ENCODE data around the gene NACC1. TPM values are rescaled to one million over a fixed set of nuclear protein-coding genes. Genes with fewer than 3 reads are reported as not detected.
"Not testable (repeated sequence)": the region's sequence is repeated elsewhere in the genome, so short reads cannot be mapped to it uniquely, and the experiment has no call there.

Gene NACC1
- total RNA-seq, 1 donor from 2014 or later, result 103 TPM

DNA sequence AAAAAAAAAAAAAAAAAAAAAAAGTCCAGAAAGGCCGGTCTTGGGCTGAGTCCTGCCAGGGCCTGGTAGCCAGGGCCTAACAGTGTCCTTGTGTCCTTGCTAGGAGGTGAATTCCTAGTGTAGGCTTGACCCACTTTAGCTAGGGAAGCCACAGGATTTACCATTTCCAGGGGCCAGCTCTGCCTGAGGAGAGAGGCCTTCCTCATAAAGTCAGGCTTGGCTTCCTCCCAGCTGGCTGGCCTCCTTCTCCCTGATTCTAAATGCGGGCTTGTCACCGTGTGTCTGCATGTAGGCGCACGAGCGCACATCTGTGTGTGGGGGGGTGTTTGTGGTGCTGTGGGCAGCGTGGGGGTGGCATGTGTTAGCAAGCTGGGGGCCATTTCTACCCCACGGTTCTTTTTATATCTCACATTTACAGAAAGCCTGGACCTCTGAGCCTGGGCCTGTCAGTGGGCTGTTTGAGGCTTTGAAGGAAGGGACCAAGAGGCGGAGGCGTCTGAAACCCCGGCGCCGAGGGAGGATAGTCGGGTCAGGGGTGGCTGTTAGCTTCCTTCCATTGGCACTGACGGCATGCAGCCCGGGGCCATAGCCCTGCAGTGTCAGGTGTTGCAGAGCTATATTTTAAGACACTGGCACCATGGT is 63.8 kb downstream of the NACC1 start:
- H3K4me3 Mint-ChIP-seq (ENCODE audit: low read depth), result no peak overlapping the region
- no peaks in the 10 kb centered on the region for H3K4me1 Mint-ChIP-seq (ENCODE audit: low read depth)
- H3K27me3 Mint-ChIP-seq, result no peaks in the 10 kb centered on the region
- TF ChIP-seq CTCF (IDR thresholded peaks at IDR 0.05; ENCODE audit: unreplicated experiment), result no peak
- no peaks in the 10 kb centered on the region for H3K36me3 Mint-ChIP-seq (ENCODE audit: insufficient read depth)
- no peaks in the 10 kb centered on the region for H3K9me3 Mint-ChIP-seq (ENCODE audit: low read depth)
- peak overlapping the region; percentile 71 for H3K27ac Mint-ChIP-seq
- DNase-seq (ENCODE audit: low spot score, unreplicated experiment), result no peak

GRCh38 chr19:13184926-13185325 is 66.9 kb downstream of the NACC1 start:
- H3K27me3 Mint-ChIP-seq; H3K4me1 Mint-ChIP-seq (ENCODE audit: low read depth); H3K36me3 Mint-ChIP-seq (ENCODE audit: insufficient read depth); H3K4me3 Mint-ChIP-seq (ENCODE audit: low read depth); H3K9me3 Mint-ChIP-seq (ENCODE audit: low read depth); H3K27ac Mint-ChIP-seq; DNase-seq (ENCODE audit: low spot score, unreplicated experiment): not testable (repeated sequence)

DNA sequence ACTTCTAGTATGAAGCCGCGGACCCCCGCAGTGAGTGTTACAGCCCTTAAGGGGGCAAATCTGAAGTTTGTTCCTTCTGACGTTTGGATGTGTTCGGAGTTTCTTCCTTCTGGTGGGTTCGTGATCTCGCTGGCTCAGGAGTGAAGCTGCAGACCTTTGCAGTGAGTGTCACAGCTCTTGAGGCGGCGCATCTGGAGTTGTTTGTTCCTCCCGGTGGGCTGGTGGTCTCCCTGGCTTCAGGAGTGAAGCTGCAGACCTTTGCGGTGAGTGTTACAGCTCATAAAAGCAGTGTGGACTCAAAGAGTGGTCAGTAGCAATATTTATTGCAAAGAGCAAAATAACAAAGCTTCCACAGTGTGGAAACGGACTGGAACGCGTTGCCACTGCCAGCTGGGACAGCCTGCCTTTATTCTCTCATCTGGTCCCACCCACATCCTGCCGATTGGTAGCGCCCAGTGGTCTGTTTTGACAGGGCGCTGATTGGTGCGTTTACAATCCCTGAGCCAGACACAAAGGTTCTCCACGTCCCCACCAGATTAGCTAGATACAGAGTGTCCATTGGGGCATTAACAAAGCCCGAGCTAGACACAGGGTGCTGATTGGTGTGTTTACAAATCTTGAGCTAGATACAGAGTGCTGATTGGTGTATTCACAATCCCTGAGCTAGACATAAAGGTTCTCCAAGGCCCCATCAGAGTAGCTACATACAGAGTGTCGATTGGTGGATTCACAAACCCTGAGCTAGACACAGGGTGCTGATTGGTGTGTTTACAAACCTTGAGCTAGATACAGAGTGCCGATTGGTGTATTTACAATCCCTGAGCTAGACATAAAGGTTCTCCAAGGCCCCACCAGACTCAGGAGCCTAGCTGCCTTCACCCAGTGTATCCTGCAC is 67.9 kb downstream of the NACC1 start:
- H3K4me1 Mint-ChIP-seq (ENCODE audit: low read depth); H3K27me3 Mint-ChIP-seq; H3K4me3 Mint-ChIP-seq (ENCODE audit: low read depth); DNase-seq (ENCODE audit: low spot score, unreplicated experiment); H3K36me3 Mint-ChIP-seq (ENCODE audit: insufficient read depth); H3K9me3 Mint-ChIP-seq (ENCODE audit: low read depth); H3K27ac Mint-ChIP-seq: not testable (repeated sequence)

GRCh38 chr19:13186688-13187087 is 68.6 kb downstream of the NACC1 start:
- not testable (repeated sequence) for H3K9me3 Mint-ChIP-seq (ENCODE audit: low read depth); H3K4me1 Mint-ChIP-seq (ENCODE audit: low read depth); H3K36me3 Mint-ChIP-seq (ENCODE audit: insufficient read depth); H3K27me3 Mint-ChIP-seq; H3K27ac Mint-ChIP-seq; DNase-seq (ENCODE audit: low spot score, unreplicated experiment); H3K4me3 Mint-ChIP-seq (ENCODE audit: low read depth)

DNA sequence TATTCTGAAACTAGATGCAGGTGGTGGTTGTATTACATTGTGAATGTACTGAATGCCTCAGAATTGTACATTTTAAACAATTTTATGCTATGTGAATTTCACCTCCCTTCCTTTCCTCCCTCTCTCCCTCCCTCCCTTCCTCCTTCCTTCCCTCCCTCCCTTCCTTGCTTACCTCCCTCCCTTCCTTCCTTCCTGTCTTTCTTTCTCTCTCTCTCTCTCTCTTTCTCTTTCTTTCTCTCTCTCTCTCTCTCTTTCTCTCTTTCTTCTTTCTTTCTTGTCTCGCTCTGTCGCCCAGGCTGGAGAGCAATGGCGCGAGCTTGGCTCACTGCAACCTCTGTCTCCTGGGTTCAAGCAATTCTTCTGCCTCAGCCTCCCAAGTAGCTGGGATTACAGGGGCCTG is 69.4 kb downstream of the NACC1 start:
- no peaks in the 10 kb centered on the region for H3K27me3 Mint-ChIP-seq
- no peaks in the 10 kb centered on the region for H3K4me1 Mint-ChIP-seq (ENCODE audit: low read depth)
- DNase-seq (ENCODE audit: low spot score, unreplicated experiment), result no peak
- no peak overlapping the region for H3K27ac Mint-ChIP-seq
- H3K9me3 Mint-ChIP-seq (ENCODE audit: low read depth), result no peaks in the 10 kb centered on the region
- no peak for TF ChIP-seq CTCF (IDR thresholded peaks at IDR 0.05; ENCODE audit: unreplicated experiment)
- H3K36me3 Mint-ChIP-seq (ENCODE audit: insufficient read depth), result no peaks in the 10 kb centered on the region
- H3K4me3 Mint-ChIP-seq (ENCODE audit: low read depth), result no peak overlapping the region

GRCh38 chr19:13189600-13189999 is 71.5 kb downstream of the NACC1 start:
- H3K36me3 Mint-ChIP-seq (ENCODE audit: insufficient read depth), result no peaks in the 10 kb centered on the region
- DNase-seq (ENCODE audit: low spot score, unreplicated experiment), result no peak
- no peaks in the 10 kb centered on the region for H3K9me3 Mint-ChIP-seq (ENCODE audit: low read depth)
- no peaks in the 10 kb centered on the region for H3K27me3 Mint-ChIP-seq
- no peak overlapping the region for H3K4me3 Mint-ChIP-seq (ENCODE audit: low read depth)
- no peaks in the 10 kb centered on the region for H3K4me1 Mint-ChIP-seq (ENCODE audit: low read depth)
- no peak for TF ChIP-seq CTCF (IDR thresholded peaks at IDR 0.05; ENCODE audit: unreplicated experiment)
- no peak overlapping the region for H3K27ac Mint-ChIP-seq

Other genes with a start within 250 kb of the NACC1 start
- 26.0 and 31.7 TPM in 2 replicates for gene DNASE2, start 236.8 kb upstream of the NACC1 start, total RNA-seq
- not detected in 2 replicates for gene KLF1, start 231.1 kb upstream of the NACC1 start, total RNA-seq
- gene GCDH, start 227.1 kb upstream of the NACC1 start, total RNA-seq, result 59.3 and 60.6 TPM in 2 replicates
- gene SYCE2, start 199.0 kb upstream of the NACC1 start, total RNA-seq, result 1.2 and 1.8 TPM in 2 replicates
- 61.2 and 63.3 TPM in 2 replicates for gene FARSA, start 184.6 kb upstream of the NACC1 start, total RNA-seq
- gene CALR, start 179.7 kb upstream of the NACC1 start, total RNA-seq, result 707 and 730 TPM in 2 replicates
- gene RAD23A, start 172.4 kb upstream of the NACC1 start, total RNA-seq, result 70.4 and 78.8 TPM in 2 replicates
- gene GADD45GIP1, start 161.0 kb upstream of the NACC1 start, total RNA-seq, result 16.8 and 20.8 TPM in 2 replicates
- gene DAND5, start 148.7 kb upstream of the NACC1 start, total RNA-seq, result not detected in 2 replicates
- 0.46 and 0.51 TPM in 2 replicates for gene NFIX, start 122.8 kb upstream of the NACC1 start, total RNA-seq
- gene LYL1, start 15.4 kb upstream of the NACC1 start, total RNA-seq, result 0.47 and 0.50 TPM in 2 replicates
- 51.5 and 52.4 TPM in 2 replicates for gene TRMT1, start 1.5 kb upstream of the NACC1 start, total RNA-seq
- 49.2 and 55.9 TPM in 2 replicates for gene STX10, start 32.1 kb downstream of the NACC1 start, total RNA-seq
- 88.4 and 93.4 TPM in 2 replicates for gene IER2, start 32.1 kb downstream of the NACC1 start, total RNA-seq

Measured in progenitor cell of endocrine pancreas (in vitro differentiated cells).